Measurements from ENCODE around the gene FYN. TPM values are rescaled to one million over a fixed set of nuclear protein-coding genes. Genes with fewer than 3 reads are reported as not detected.

The FYN gene
- total and polyA plus RNA-seq, 4 donors, result 11.2 to 28.3 (median 19.7) TPM

GRCh38 chr6:111912904-111913303 lies 39.7 kb upstream of the FYN start:
- WGBS, result 88% methylated on average over 2 of the region's 2 CpGs
- TF ChIP-seq TAF1 (conservative IDR thresholded peaks at IDR 0.05) (no peak), MAX (IDR thresholded peaks at IDR 0.05) (no peak), EGR1 (IDR thresholded peaks at IDR 0.05; ENCODE audit: low read depth in 2 of 2) (no peak), NR2F2 (IDR thresholded peaks at IDR 0.05) (no peak), RXRA (IDR thresholded peaks at IDR 0.05) (no peak), CTCF (IDR thresholded peaks at IDR 0.05; ENCODE audit: low read depth, low read length, missing input control) (no peak), RAD21 (IDR thresholded peaks at IDR 0.05) (no peak), ZBTB33 (IDR thresholded peaks at IDR 0.05) (no peak), YY1 (IDR thresholded peaks at IDR 0.05) (no peak)
- no peak overlapping the region for H3K9ac ChIP-seq (ENCODE audit: low read depth in 1 of 2, low read length in 2 of 2)
- no peak overlapping the region for H3K27ac ChIP-seq (ENCODE audit: low read depth in 1 of 2, low read length in 2 of 2)
- no peak for DNase-seq (ENCODE audit: low spot score)
- H3K4me3 ChIP-seq (ENCODE audit: low read depth in 1 of 3, low read length in 3 of 3), result no peak overlapping the region
- H3K36me3 ChIP-seq (ENCODE audit: control insufficient read depth in 4 of 4, insufficient read depth in 3 of 4, low read depth in 1 of 4, low read length in 3 of 4), result no peaks in the 10 kb centered on the region
- H3K9me3 ChIP-seq (ENCODE audit: control insufficient read depth in 4 of 4, low read length in 3 of 4), result no peaks in the 10 kb centered on the region
- H3K27me3 ChIP-seq (ENCODE audit: control insufficient read depth in 4 of 4, insufficient read depth in 4 of 4, low read length in 3 of 4), result no peaks in the 10 kb centered on the region
- no peaks in the 10 kb centered on the region for H3K4me1 ChIP-seq (ENCODE audit: control insufficient read depth in 4 of 4, insufficient read depth in 4 of 4, low read length in 3 of 4)

- no peaks in the 10 kb centered on the region for H3K36me3 ChIP-seq (ENCODE audit: control insufficient read depth in 4 of 4, insufficient read depth in 3 of 4, low read depth in 1 of 4, low read length in 3 of 4)
- H3K9ac ChIP-seq (ENCODE audit: low read depth in 1 of 2, low read length in 2 of 2), result no peak overlapping the region
- DNase-seq (ENCODE audit: low spot score), result no peak
- WGBS, result 68% methylated on average over 7 of the region's 7 CpGs
- no peaks in the 10 kb centered on the region for H3K4me1 ChIP-seq (ENCODE audit: control insufficient read depth in 4 of 4, insufficient read depth in 4 of 4, low read length in 3 of 4)
- H3K9me3 ChIP-seq (ENCODE audit: control insufficient read depth in 4 of 4, low read length in 3 of 4), result no peaks in the 10 kb centered on the region
- H3K27ac ChIP-seq (ENCODE audit: low read depth in 1 of 2, low read length in 2 of 2), result no peak overlapping the region
- TF ChIP-seq JUND (IDR thresholded peaks at IDR 0.05) (no peak), GABPA (IDR thresholded peaks at IDR 0.05 in 1 of 2, conservative IDR thresholded peaks at IDR 0.05 in 1 of 2) (no peak), CTCF (IDR thresholded peaks at IDR 0.05; ENCODE audit: low read depth, low read length, missing input control) (no peak), RAD21 (IDR thresholded peaks at IDR 0.05) (no peak), FOXA2 (IDR thresholded peaks at IDR 0.05) (no peak)
- no peaks in the 10 kb centered on the region for H3K27me3 ChIP-seq (ENCODE audit: control insufficient read depth in 4 of 4, insufficient read depth in 4 of 4, low read length in 3 of 4)
- no peak overlapping the region for H3K4me3 ChIP-seq (ENCODE audit: low read depth in 1 of 3, low read length in 3 of 3)
These were observed 38.2 kb upstream of the FYN start for GRCh38 chr6:111911428-111911827.

- Histone ChIP-seq H3K36me3 (ENCODE audit: control insufficient read depth in 4 of 4, insufficient read depth in 3 of 4, low read depth in 1 of 4, low read length in 3 of 4) (no peaks in the 10 kb centered on the region), H3K27ac (ENCODE audit: low read depth in 1 of 2, low read length in 2 of 2) (no peak overlapping the region), H3K27me3 (ENCODE audit: control insufficient read depth in 4 of 4, insufficient read depth in 4 of 4, low read length in 3 of 4) (no peaks in the 10 kb centered on the region), H3K9me3 (ENCODE audit: control insufficient read depth in 4 of 4, low read length in 3 of 4) (no peaks in the 10 kb centered on the region), H3K4me3 (ENCODE audit: low read depth in 1 of 3, low read length in 3 of 3) (no peak overlapping the region), H3K9ac (ENCODE audit: low read depth in 1 of 2, low read length in 2 of 2) (no peak overlapping the region), H3K4me1 (ENCODE audit: control insufficient read depth in 4 of 4, insufficient read depth in 4 of 4, low read length in 3 of 4) (no peaks in the 10 kb centered on the region)
- 92% methylated on average over 3 of the region's 3 CpGs for WGBS
- no peak for DNase-seq (ENCODE audit: low spot score)
- no peak for TF ChIP-seq FOXA2 (IDR thresholded peaks at IDR 0.05)
- no peak for TF ChIP-seq HNF4A (conservative IDR thresholded peaks at IDR 0.05)
- no peak for TF ChIP-seq GABPA (IDR thresholded peaks at IDR 0.05 in 1 of 2, conservative IDR thresholded peaks at IDR 0.05 in 1 of 2)
- no peak for TF ChIP-seq YY1 (IDR thresholded peaks at IDR 0.05)
- no peak for TF ChIP-seq FOXA1 (IDR thresholded peaks at IDR 0.05)
- no peak for TF ChIP-seq CTCF (IDR thresholded peaks at IDR 0.05; ENCODE audit: low read depth, low read length, missing input control)
- TF ChIP-seq HNF4G (IDR thresholded peaks at IDR 0.05), result no peak
- TF ChIP-seq ATF3 (IDR thresholded peaks at IDR 0.05), result no peak
These were observed 36.0 kb upstream of the FYN start for GRCh38 chr6:111909238-111909637.
